Stimulated activated CD4-positive, alpha-beta T cell treated with anti-CD3 and anti-CD28 coated beads, Interleukin-1b, Interleukin-23, amount 100 ng/mL, for 4 hours (primary cell): ENCODE data around the gene AKT1S1.

Source experiments
- DNase-seq, 2 donors: peaks; one replicate each; pipeline ENCODE4 v3.0.0-alpha.2; 2020; ENCODE audit warnings: low read depth in 2 of 2

Gene AKT1S1

GRCh38 chr19:49883094-49883493 is 5.9 kb upstream of the AKT1S1 start:
- DNase-seq, result no peak

GRCh38 chr19:49882643-49883042 is 5.5 kb upstream of the AKT1S1 start:
- DNase-seq, result no peak

- DNase-seq, result no peak
Measured at GRCh38 chr19:49881672-49882394, 4.7 kb upstream of the AKT1S1 start.

GRCh38 chr19:49881186-49881585 is 4.0 kb upstream of the AKT1S1 start:
- no peak for DNase-seq

GRCh38 chr19:49880162-49880869 is 3.2 kb upstream of the AKT1S1 start:
- DNase-seq, result no peak

GRCh38 chr19:49879243-49879963 is 2.2 kb upstream of the AKT1S1 start:
- no peak for DNase-seq

- DNase-seq, result no peak
Measured at GRCh38 chr19:49878744-49879070, 1.6 kb upstream of the AKT1S1 start.

- peak; percentile 94 to 99 for DNase-seq
Measured at GRCh38 chr19:49877879-49878743, 956 bp upstream of the AKT1S1 start.

GRCh38 chr19:49876422-49877019 is 634 bp downstream of the AKT1S1 start:
- peak; percentile 95 for DNase-seq

GRCh38 chr19:49875857-49876421 is 1.2 kb downstream of the AKT1S1 start:
- DNase-seq, result peak; percentile 37 to 56

GRCh38 chr19:49875177-49875576 is 2.0 kb downstream of the AKT1S1 start:
- DNase-seq, result no peak

- no peak for DNase-seq
Measured at GRCh38 chr19:49874503-49875157, 2.5 kb downstream of the AKT1S1 start.

- no peak for DNase-seq
Measured at GRCh38 chr19:49873834-49874233, 3.3 kb downstream of the AKT1S1 start.

GRCh38 chr19:49873129-49873521 is 4.0 kb downstream of the AKT1S1 start:
- DNase-seq, result no peak

GRCh38 chr19:49872245-49873128 is 4.7 kb downstream of the AKT1S1 start:
- no peak for DNase-seq

- DNase-seq, result no peak
Measured at GRCh38 chr19:49871349-49871985, 5.7 kb downstream of the AKT1S1 start.

GRCh38 chr19:49870309-49870901 is 6.8 kb downstream of the AKT1S1 start:
- no peak for DNase-seq

GRCh38 chr19:49869484-49870308 is 7.5 kb downstream of the AKT1S1 start:
- peak; percentile 75 to 78 for DNase-seq
